Esophagus squamous epithelium (tissue), 4 donors: ENCODE measurements around the gene SIX1.

Experiments used
- CTCF ChIP-seq, 6 experiments: fragments of 450-650 bp in 4 of 6; fragments of 200-600 bp in 2 of 6; sonication (generic) in 2 of 6; IDR thresholded peaks; one replicate each; pipeline ENCODE4 v1.5.1; 2016 to 2019; ENCODE audit warnings: antibody characterized with exemption in 6 of 6, mild to moderate bottlenecking in 4 of 6, moderate library complexity in 4 of 6
- POLR2A ChIP-seq, 4 donors: fragments of 450-650 bp; IDR thresholded peaks; one replicate each; pipeline ENCODE4 v1.6.1; 2017; ENCODE audit warnings: antibody characterized with exemption in 4 of 4, mild to moderate bottlenecking in 4 of 4, moderate library complexity in 3 of 4

- TF ChIP-seq CTCF (IDR thresholded peaks at IDR 0.05) = no peak
- TF ChIP-seq POLR2A (IDR thresholded peaks at IDR 0.05) = no peak
Observed at GRCh38 chr14:60618241-60618640, 31.0 kb downstream of the SIX1 start.
